Measurements from ENCODE around the gene PPP2R2C. TPM values are rescaled to one million over a fixed set of nuclear protein-coding genes. Genes with fewer than 3 reads are reported as not detected.

PPP2R2C gene
- polyA plus RNA-seq, 1 donor from 2014 or later: 34.4 TPM

GRCh38 chr4:6291784-6292297 lies 180.6 kb downstream of the PPP2R2C start:
- Histone ChIP-seq H3F3A (ENCODE audit: insufficient read depth, low read length, poor library complexity, severe bottlenecking) (no peaks in the 10 kb centered on the region), H3K9ac (ENCODE audit: low read length) (no peak overlapping the region), H3K79me2 (replicated peaks; ENCODE audit: insufficient read depth, low read length) (no peaks in the 10 kb centered on the region), H3K4me3 (ENCODE audit: low read length) (no peak overlapping the region), H3K9me2 (ENCODE audit: insufficient read depth, low read length) (no peaks in the 10 kb centered on the region), H3K9me3 (ENCODE audit: low read length) (no peaks in the 10 kb centered on the region), H2AFZ (ENCODE audit: low read depth, low read length) (no peak overlapping the region), H4K20me1 (ENCODE audit: insufficient read depth) (no peaks in the 10 kb centered on the region), H3K27ac (ENCODE audit: low read length) (no peak overlapping the region), H3K27me3 (ENCODE audit: insufficient read depth, low read depth, low read length) (no peaks in the 10 kb centered on the region), H3K36me3 (ENCODE audit: insufficient read depth, low read length) (no peaks in the 10 kb centered on the region), H3K4me2 (ENCODE audit: low read length) (no peak overlapping the region)
- TF ChIP-seq EZH2 (IDR thresholded peaks at IDR 0.05; ENCODE audit: borderline replicate concordance, insufficient read depth, low read length, poor library complexity, severe bottlenecking): no peak
- TF ChIP-seq CTCF (IDR thresholded peaks at IDR 0.05; ENCODE audit: poor library complexity, severe bottlenecking): no peak
- TF ChIP-seq EP300 (conservative IDR thresholded peaks at IDR 0.05; ENCODE audit: poor library complexity, severe bottlenecking): no peak
- TF ChIP-seq MXI1 (conservative IDR thresholded peaks at IDR 0.05; ENCODE audit: poor library complexity, severe bottlenecking): no peak
- no peak for TF ChIP-seq RAD21 (conservative IDR thresholded peaks at IDR 0.05)
- TF ChIP-seq REST (IDR thresholded peaks at IDR 0.05; ENCODE audit: borderline replicate concordance): no peak
- no peak for TF ChIP-seq TAF1 (IDR thresholded peaks at IDR 0.05; ENCODE audit: low read depth)
- TF ChIP-seq POLR2AphosphoS5 (IDR thresholded peaks at IDR 0.05): no peak

GRCh38 chr4:6290769-6291547 lies 181.5 kb downstream of the PPP2R2C start:
- Histone ChIP-seq H3K36me3 (ENCODE audit: insufficient read depth, low read length) (no peaks in the 10 kb centered on the region), H4K20me1 (ENCODE audit: insufficient read depth) (no peaks in the 10 kb centered on the region), H3K9me2 (ENCODE audit: insufficient read depth, low read length) (no peaks in the 10 kb centered on the region), H3K27ac (ENCODE audit: low read length) (no peak overlapping the region), H3K79me2 (replicated peaks; ENCODE audit: insufficient read depth, low read length) (no peaks in the 10 kb centered on the region), H2AFZ (ENCODE audit: low read depth, low read length) (no peak overlapping the region), H3K4me2 (ENCODE audit: low read length) (no peak overlapping the region), H3K27me3 (ENCODE audit: insufficient read depth, low read depth, low read length) (no peaks in the 10 kb centered on the region), H3K9ac (ENCODE audit: low read length) (no peak overlapping the region), H3K9me3 (ENCODE audit: low read length) (no peaks in the 10 kb centered on the region), H3F3A (ENCODE audit: insufficient read depth, low read length, poor library complexity, severe bottlenecking) (no peaks in the 10 kb centered on the region), H3K4me3 (ENCODE audit: low read length) (no peak overlapping the region)
- TF ChIP-seq POLR2AphosphoS5 (IDR thresholded peaks at IDR 0.05): no peak
- no peak for TF ChIP-seq TAF1 (IDR thresholded peaks at IDR 0.05; ENCODE audit: low read depth)
